ENCODE measurements around the gene IL6. TPM values are rescaled to one million over a fixed set of nuclear protein-coding genes. Genes with fewer than 3 reads are reported as not detected.
"Not testable (repeated sequence)": the region's sequence is repeated elsewhere in the genome, so short reads cannot be mapped to it uniquely, and the experiment has no call there.

The IL6 gene
- total RNA-seq, 1 donor, result 36.0 TPM

DNA sequence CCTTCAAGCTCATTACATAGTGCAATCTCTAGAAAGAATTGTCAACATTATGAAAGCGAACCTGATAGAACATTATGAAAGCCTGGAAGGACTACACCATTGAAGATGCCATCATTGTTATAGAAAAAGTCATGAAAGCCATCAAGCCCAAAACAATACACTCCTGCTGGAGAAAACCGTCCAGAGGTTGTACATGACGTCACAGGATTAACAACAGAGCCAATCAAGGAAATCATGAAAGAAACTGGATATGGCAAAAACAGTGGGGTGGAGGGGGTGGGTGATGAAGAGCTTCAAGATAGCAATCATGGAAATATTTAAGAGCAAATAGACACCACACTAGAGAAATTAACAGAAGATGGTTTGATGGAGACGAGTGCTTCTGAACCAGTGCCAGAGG, 50.0 kb downstream of the IL6 start:
- Histone ChIP-seq H3K27me3 (ENCODE audit: insufficient read depth, low read length) (no peaks in the 10 kb centered on the region), H3K4me1 (ENCODE audit: insufficient read depth, low read length) (no peaks in the 10 kb centered on the region), H3K9me3 (ENCODE audit: low read depth, low read length) (no peaks in the 10 kb centered on the region), H3K4me3 (ENCODE audit: low read length) (no peak overlapping the region)

GRCh38 chr7:22779730-22780323, 52.8 kb downstream of the IL6 start:
- not testable (repeated sequence) for H3K9me3 ChIP-seq (ENCODE audit: low read depth, low read length); H3K27me3 ChIP-seq (ENCODE audit: insufficient read depth, low read length); H3K4me3 ChIP-seq (ENCODE audit: low read length); H3K4me1 ChIP-seq (ENCODE audit: insufficient read depth, low read length)

- no peaks in the 10 kb centered on the region for H3K9me3 ChIP-seq (ENCODE audit: low read depth, low read length)
- no peak overlapping the region for H3K4me3 ChIP-seq (ENCODE audit: low read length)
- H3K4me1 ChIP-seq (ENCODE audit: insufficient read depth, low read length), result no peaks in the 10 kb centered on the region
- H3K27me3 ChIP-seq (ENCODE audit: insufficient read depth, low read length), result no peaks in the 10 kb centered on the region
Observed at GRCh38 chr7:22781230-22781711, 54.3 kb downstream of the IL6 start.

Other genes starting within 250 kb of the IL6 start
- 1.8 TPM for gene STEAP1B, start 227.0 kb upstream of the IL6 start, total RNA-seq
- 343 TPM for gene TOMM7, start 95.6 kb downstream of the IL6 start, total RNA-seq